ENCODE data around the gene CUBN. TPM values are rescaled to one million over a fixed set of nuclear protein-coding genes. Genes with fewer than 3 reads are reported as not detected.

CUBN gene
- total and polyA plus RNA-seq, 10 of the 15 experiments (the other 5 are each of a cell fraction or from before 2014, with no cell fraction given) = under 0.01 to 0.14 (median 0.02) TPM; not detected in 6

DNA sequence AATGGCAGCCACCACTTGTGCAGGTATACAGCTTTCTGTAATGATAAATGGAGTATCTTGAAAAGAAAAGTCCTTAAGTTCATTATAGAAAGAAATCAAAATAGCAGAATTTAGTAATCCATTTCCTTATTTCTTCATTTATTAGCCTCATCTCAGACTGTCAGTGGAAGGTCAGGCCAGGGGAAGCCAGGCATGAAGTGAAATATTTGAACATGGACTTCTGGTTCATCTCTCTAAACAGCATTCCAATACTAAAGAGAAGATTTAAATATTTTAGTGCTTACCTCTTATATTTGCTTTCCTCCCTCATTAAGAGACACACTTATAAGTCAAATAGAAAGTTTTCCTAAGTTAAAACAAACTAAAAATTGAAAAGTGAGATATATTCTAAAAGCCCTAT is 45.0 kb upstream of the CUBN start (continued):
- TF ChIP-seq, protein P1, sequence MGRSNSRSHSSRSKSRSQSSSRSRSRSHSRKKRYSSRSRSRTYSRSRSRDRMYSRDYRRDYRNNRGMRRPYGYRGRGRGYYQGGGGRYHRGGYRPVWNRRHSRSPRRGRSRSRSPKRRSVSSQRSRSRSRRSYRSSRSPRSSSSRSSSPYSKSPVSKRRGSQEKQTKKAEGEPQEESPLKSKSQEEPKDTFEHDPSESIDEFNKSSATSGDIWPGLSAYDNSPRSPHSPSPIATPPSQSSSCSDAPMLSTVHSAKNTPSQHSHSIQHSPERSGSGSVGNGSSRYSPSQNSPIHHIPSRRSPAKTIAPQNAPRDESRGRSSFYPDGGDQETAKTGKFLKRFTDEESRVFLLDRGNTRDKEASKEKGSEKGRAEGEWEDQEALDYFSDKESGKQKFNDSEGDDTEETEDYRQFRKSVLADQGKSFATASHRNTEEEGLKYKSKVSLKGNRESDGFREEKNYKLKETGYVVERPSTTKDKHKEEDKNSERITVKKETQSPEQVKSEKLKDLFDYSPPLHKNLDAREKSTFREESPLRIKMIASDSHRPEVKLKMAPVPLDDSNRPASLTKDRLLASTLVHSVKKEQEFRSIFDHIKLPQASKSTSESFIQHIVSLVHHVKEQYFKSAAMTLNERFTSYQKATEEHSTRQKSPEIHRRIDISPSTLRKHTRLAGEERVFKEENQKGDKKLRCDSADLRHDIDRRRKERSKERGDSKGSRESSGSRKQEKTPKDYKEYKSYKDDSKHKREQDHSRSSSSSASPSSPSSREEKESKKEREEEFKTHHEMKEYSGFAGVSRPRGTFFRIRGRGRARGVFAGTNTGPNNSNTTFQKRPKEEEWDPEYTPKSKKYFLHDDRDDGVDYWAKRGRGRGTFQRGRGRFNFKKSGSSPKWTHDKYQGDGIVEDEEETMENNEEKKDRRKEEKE (IDR thresholded peaks at IDR 0.05) = no peak
- TF ChIP-seq, protein P2, sequence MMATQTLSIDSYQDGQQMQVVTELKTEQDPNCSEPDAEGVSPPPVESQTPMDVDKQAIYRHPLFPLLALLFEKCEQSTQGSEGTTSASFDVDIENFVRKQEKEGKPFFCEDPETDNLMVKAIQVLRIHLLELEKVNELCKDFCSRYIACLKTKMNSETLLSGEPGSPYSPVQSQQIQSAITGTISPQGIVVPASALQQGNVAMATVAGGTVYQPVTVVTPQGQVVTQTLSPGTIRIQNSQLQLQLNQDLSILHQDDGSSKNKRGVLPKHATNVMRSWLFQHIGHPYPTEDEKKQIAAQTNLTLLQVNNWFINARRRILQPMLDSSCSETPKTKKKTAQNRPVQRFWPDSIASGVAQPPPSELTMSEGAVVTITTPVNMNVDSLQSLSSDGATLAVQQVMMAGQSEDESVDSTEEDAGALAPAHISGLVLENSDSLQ (IDR thresholded peaks at IDR 0.05) = no peak
- TF ChIP-seq, protein P3, sequence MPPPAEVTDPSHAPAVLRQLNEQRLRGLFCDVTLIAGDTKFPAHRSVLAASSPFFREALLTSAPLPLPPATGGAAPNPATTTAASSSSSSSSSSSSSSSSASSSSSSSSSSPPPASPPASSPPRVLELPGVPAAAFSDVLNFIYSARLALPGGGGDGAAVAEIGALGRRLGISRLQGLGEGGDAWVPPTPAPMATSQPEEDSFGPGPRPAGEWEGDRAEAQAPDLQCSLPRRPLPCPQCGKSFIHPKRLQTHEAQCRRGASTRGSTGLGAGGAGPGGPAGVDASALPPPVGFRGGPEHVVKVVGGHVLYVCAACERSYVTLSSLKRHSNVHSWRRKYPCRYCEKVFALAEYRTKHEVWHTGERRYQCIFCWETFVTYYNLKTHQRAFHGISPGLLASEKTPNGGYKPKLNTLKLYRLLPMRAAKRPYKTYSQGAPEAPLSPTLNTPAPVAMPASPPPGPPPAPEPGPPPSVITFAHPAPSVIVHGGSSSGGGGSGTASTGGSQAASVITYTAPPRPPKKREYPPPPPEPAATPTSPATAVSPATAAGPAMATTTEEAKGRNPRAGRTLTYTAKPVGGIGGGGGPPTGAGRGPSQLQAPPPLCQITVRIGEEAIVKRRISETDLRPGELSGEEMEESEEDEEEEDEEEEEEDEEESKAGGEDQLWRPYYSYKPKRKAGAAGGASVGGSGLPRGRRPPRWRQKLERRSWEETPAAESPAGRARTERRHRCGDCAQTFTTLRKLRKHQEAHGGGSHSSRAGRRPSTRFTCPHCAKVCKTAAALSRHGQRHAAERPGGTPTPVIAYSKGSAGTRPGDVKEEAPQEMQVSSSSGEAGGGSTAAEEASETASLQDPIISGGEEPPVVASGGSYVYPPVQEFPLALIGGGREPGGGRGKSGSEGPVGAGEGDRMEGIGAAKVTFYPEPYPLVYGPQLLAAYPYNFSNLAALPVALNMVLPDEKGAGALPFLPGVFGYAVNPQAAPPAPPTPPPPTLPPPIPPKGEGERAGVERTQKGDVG (CRISPR knock-in tag; IDR thresholded peaks at IDR 0.05) = no peak
- TF ChIP-seq JUNB (IDR thresholded peaks at IDR 0.05) (no peak), POLR2AphosphoS2 (IDR thresholded peaks at IDR 0.05; ENCODE audit: low read depth, low read length) (no peak)

All from GM12878 (cell line).